ENCODE measurements around the gene ABHD10. TPM values are rescaled to one million over a fixed set of nuclear protein-coding genes. Genes with fewer than 3 reads are reported as not detected.

Gene ABHD10
- total RNA-seq, 1 experiment from 2014 or later, result 21.8 TPM

DNA sequence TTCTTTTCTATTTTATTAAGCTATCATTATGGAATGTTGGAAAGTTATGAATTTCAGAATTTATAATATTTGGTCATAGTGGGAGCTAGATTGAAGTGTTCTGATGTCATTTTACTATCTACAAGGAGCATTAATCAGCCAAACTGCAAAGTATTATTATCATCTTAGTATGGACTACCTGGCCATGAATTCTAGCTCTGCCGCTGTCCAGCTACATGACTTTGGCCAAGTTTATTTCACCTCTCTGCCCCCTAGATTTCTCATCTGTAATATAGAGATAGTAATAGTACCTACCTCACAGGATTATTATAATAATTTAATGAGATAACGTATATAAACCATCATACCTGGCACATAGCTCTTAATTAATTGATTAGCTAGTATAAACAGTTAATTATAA is 27.8 kb upstream of the ABHD10 start:
- no peaks in the 10 kb centered on the region for H3K27me3 ChIP-seq (ENCODE audit: insufficient read depth, low read length)
- H3K14ac ChIP-seq (ENCODE audit: insufficient read depth, low read length), result no peak overlapping the region
- no peak overlapping the region for H2BK5ac ChIP-seq (ENCODE audit: insufficient read length, low read length)
- peaks cover 4% of the 10 kb centered on the region; the same call in 1 of the 2 replicates for H3K27me3 Mint-ChIP-seq (ENCODE audit: low read depth)
- H3K36me3 Mint-ChIP-seq (ENCODE audit: insufficient read depth in 1 of 3, low read depth in 3 of 3), result peaks cover 0 to 2% (median 0%) of the 10 kb centered on the region in 3 experiments; a peak in 1 of 7 replicates
- H3K56ac ChIP-seq (ENCODE audit: insufficient read length, low read depth, low read length), result no peak overlapping the region
- H3K9me3 Mint-ChIP-seq, result no peaks in the 10 kb centered on the region
- H4K5ac ChIP-seq (ENCODE audit: insufficient read length, low read depth, low read length), result no peak overlapping the region
- H4K91ac ChIP-seq (ENCODE audit: insufficient read length, low read depth, low read length), result no peak overlapping the region
- TF ChIP-seq, protein P1, sequence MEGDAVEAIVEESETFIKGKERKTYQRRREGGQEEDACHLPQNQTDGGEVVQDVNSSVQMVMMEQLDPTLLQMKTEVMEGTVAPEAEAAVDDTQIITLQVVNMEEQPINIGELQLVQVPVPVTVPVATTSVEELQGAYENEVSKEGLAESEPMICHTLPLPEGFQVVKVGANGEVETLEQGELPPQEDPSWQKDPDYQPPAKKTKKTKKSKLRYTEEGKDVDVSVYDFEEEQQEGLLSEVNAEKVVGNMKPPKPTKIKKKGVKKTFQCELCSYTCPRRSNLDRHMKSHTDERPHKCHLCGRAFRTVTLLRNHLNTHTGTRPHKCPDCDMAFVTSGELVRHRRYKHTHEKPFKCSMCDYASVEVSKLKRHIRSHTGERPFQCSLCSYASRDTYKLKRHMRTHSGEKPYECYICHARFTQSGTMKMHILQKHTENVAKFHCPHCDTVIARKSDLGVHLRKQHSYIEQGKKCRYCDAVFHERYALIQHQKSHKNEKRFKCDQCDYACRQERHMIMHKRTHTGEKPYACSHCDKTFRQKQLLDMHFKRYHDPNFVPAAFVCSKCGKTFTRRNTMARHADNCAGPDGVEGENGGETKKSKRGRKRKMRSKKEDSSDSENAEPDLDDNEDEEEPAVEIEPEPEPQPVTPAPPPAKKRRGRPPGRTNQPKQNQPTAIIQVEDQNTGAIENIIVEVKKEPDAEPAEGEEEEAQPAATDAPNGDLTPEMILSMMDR (conservative IDR thresholded peaks at IDR 0.05), result no peak
- H4K20me1 ChIP-seq (ENCODE audit: control insufficient read depth, insufficient read depth, insufficient read length), result no peaks in the 10 kb centered on the region
- H3K27ac ChIP-seq (ENCODE audit: insufficient read length, low read depth, low read length), result no peak overlapping the region
- no peak overlapping the region for H3K27ac Mint-ChIP-seq
- H3T11ph ChIP-seq (ENCODE audit: low read length), result no peak overlapping the region
- H3K9ac ChIP-seq (ENCODE audit: extremely low read depth, insufficient read length, low read length), result no peak overlapping the region
- no peaks in the 10 kb centered on the region for H3K9me3 ChIP-seq (ENCODE audit: control insufficient read depth, low read depth, low read length)
- H3K4me3 Mint-ChIP-seq, result no peak overlapping the region
- H3K4ac ChIP-seq (ENCODE audit: low read depth, low read length), result no peak overlapping the region
- no peaks in the 10 kb centered on the region for H3K23me2 ChIP-seq (ENCODE audit: insufficient read length, low read depth, low read length, poor library complexity, severe bottlenecking)
- no peak overlapping the region for H3K23ac ChIP-seq (ENCODE audit: insufficient read length, low read depth, low read length)
- H2BK12ac ChIP-seq (ENCODE audit: insufficient read length, low read depth, low read length), result no peak overlapping the region
- H3K18ac ChIP-seq (ENCODE audit: insufficient read length, low read depth, low read length), result no peak overlapping the region
- no peak for DNase-seq
- peaks cover 15 to 18% of the 10 kb centered on the region in 2 experiments for H3K4me1 Mint-ChIP-seq
- peaks cover 9% of the 10 kb centered on the region; the same call in 1 of the 2 replicates for H3K4me1 ChIP-seq (ENCODE audit: insufficient read depth, low read length)
- H2BK120ac ChIP-seq (ENCODE audit: low read depth, low read length, poor library complexity, severe bottlenecking), result no peak overlapping the region
- no peak overlapping the region for H2BK20ac ChIP-seq (ENCODE audit: low read depth, low read length, poor library complexity, severe bottlenecking)
- H2AK5ac ChIP-seq (ENCODE audit: insufficient read length, low read length), result no peak overlapping the region
- no CpG with 5 or more reads among the region's 2 CpGs for WGBS (ENCODE audit: extremely low coverage, insufficient read length, low lambda C conversion rate)
- no peaks in the 10 kb centered on the region for H3K79me2 ChIP-seq (ENCODE audit: insufficient read depth, low read length)
- no peaks in the 10 kb centered on the region for H3K79me1 ChIP-seq (ENCODE audit: insufficient read depth, low read depth, low read length, poor library complexity, severe bottlenecking)
- H2AFZ ChIP-seq (ENCODE audit: low read length), result no peak overlapping the region
- no peak overlapping the region for H4K8ac ChIP-seq (replicated peaks; ENCODE audit: insufficient read length, low read depth, low read length)
- no peak overlapping the region for H2BK15ac ChIP-seq (ENCODE audit: low read depth, low read length)
- no peak overlapping the region for H3K4me2 ChIP-seq (ENCODE audit: insufficient read depth, insufficient read length, low read length)
